Measurements from ENCODE around the gene PHACTR1.
"Not testable (repeated sequence)": the region's sequence is repeated elsewhere in the genome, so short reads cannot be mapped to it uniquely, and the experiment has no call there.

The PHACTR1 gene

DNA sequence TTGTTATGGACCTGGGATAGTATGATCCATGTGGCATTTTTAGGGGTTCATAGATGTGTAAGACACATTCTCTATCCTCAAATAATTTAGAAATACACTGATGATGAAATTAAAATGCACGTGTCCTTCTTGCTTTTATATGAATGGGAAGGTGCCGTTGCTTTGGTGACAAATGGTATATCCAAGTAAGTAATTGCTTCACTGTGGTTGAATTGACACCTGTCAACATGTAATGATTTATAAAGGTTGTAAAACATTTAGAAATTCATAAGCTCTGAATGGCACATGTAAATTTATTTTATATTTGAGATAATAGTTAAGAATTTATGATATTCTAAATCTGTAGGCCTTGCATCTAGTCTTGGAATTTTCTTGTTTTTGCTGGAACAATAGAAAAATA, 227.0 kb downstream of the PHACTR1 start:
- H3K4me1 Mint-ChIP-seq (ENCODE audit: low read depth): peaks cover 4% of the 10 kb centered on the region
- H3K4me3 Mint-ChIP-seq: no peak overlapping the region
- H3K27ac Mint-ChIP-seq: no peak overlapping the region
- H3K27me3 Mint-ChIP-seq: peaks cover 11% of the 10 kb centered on the region
- no peak for DNase-seq
- no peaks in the 10 kb centered on the region for H3K36me3 Mint-ChIP-seq (ENCODE audit: low read depth)
- H3K9me3 Mint-ChIP-seq: no peaks in the 10 kb centered on the region

DNA sequence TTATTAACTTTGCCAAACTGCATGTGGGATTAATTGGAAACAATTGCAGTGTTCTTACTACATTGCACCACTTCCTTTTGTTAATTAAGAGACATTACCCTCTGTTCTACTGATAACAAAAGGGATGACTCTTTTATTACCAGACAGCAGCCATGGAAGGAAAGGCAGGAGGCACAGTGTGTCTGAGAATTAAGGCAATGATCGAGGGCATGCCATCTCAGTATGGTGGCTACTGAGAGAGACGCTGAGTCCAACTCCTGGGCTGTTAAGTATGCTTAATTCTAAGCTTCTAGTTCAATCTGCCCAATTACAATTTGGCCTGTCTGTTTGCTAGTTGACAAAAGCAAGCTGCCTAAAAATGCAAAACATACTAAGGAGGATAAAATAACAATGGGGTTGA, 227.4 kb downstream of the PHACTR1 start:
- no peak overlapping the region for H3K4me3 Mint-ChIP-seq
- H3K27ac Mint-ChIP-seq: no peak overlapping the region
- H3K4me1 Mint-ChIP-seq (ENCODE audit: low read depth): peaks cover 4% of the 10 kb centered on the region
- H3K36me3 Mint-ChIP-seq (ENCODE audit: low read depth): no peaks in the 10 kb centered on the region
- H3K9me3 Mint-ChIP-seq: no peaks in the 10 kb centered on the region
- DNase-seq: no peak
- peaks cover 10% of the 10 kb centered on the region for H3K27me3 Mint-ChIP-seq

DNA sequence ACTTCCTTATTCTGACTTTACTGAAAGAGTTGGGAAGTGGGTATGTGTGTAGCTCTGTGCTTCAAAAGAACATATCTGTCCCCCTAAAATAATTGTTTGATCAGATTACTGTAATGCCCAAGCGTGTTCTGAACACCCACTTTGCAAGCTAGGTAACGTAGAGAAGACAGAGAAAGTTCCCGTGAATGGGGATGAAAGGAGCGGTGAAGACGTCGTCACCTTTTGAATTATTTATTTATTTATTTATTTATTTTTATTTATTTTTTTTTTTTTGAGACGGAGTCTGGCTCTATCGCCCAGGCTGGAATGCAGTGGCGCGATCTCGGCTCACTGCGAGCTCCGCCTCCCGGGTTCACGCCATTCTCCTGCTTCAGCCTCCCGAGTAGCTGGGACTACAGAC, 228.0 kb downstream of the PHACTR1 start:
- not testable (repeated sequence) for H3K27ac Mint-ChIP-seq; H3K9me3 Mint-ChIP-seq; H3K36me3 Mint-ChIP-seq (ENCODE audit: low read depth); H3K4me1 Mint-ChIP-seq (ENCODE audit: low read depth); H3K4me3 Mint-ChIP-seq; DNase-seq
- peaks cover 10% of the 10 kb centered on the region for H3K27me3 Mint-ChIP-seq

DNA sequence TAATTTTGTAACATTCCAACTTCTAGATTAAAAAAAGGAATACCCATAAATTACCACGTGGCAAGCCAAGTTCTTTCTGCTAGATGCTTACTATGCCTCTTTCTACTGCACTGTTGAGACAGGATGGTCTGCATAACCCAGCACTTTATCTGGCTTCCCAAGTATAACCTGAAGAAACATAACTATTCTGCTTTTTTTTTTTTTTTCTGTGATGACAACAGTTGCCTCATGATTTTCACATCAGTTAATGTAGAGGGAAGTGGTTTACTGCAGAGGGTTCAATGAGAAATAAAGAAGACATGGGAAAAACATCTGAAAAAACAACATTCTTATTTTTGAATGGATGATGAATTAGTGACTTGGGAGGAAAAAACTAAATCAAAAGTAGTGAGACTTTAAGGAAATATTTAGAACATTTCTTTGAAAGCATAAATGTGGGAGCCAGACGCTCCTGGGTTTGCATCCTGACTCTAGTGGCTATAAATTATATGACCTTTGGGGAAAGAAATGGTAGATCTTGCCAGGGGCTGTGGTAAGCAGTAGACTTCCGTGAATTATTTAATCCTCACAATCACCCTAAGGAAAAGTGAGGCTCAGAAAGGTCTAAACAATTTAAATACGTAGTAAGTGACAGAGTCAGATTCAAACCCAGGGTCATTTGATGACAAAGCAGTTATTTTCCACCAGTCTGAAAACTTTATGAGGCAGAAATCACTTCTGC, 230.7 kb downstream of the PHACTR1 start:
- Mint-ChIP-seq H3K27me3 (peaks cover 8% of the 10 kb centered on the region), H3K36me3 (ENCODE audit: low read depth) (no peaks in the 10 kb centered on the region), H3K4me3 (no peak overlapping the region), H3K27ac (no peak overlapping the region), H3K4me1 (ENCODE audit: low read depth) (no peaks in the 10 kb centered on the region), H3K9me3 (no peaks in the 10 kb centered on the region)
- DNase-seq: no peak

DNA sequence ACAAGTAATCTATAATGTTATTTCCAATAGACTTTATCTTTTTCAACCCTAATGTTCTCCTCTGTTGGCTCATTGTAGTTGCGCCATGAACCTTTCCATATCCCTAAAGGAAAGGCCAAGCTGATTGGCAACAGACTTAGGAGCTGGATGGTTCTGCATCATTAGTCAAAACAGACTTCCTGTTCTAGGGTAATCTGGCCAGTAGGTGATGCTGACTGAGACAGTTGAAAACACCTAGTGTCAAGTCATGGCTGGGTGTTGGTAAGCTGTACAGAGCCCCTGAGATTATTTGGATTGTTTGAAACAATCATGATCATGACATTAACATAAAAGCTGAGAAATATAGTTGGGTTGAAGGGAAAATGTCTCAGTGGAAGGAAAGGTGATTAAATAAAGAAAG, 231.4 kb downstream of the PHACTR1 start:
- no peaks in the 10 kb centered on the region for H3K36me3 Mint-ChIP-seq (ENCODE audit: low read depth)
- no peaks in the 10 kb centered on the region for H3K4me1 Mint-ChIP-seq (ENCODE audit: low read depth)
- H3K9me3 Mint-ChIP-seq: no peaks in the 10 kb centered on the region
- no peak for DNase-seq
- H3K4me3 Mint-ChIP-seq: no peak overlapping the region
- H3K27me3 Mint-ChIP-seq: peaks cover 8% of the 10 kb centered on the region
- H3K27ac Mint-ChIP-seq: no peak overlapping the region

DNA sequence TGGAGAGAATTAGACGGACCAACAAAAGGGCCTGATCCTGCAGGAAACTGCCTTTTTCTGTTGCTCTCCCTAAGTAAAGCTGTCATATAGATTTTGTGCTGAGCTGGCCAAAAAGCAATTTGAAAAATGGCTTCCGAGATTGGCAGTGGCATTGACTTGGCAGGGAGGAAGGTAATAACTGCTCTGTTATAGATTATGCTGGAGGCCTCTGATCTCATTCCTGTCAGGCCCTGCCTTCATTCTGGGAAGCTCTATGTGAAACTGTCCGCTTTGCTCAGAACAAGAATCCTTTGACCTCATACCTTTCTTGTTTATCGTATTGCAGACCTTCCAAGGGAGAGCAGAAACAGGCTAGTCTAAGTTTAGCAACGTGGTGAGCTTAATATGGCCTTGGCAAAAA, 234.4 kb downstream of the PHACTR1 start:
- peaks cover under 1% of the 10 kb centered on the region for H3K4me1 Mint-ChIP-seq (ENCODE audit: low read depth)
- H3K27me3 Mint-ChIP-seq: peaks cover 13% of the 10 kb centered on the region
- no peak for DNase-seq
- H3K9me3 Mint-ChIP-seq: no peaks in the 10 kb centered on the region
- H3K27ac Mint-ChIP-seq: no peak overlapping the region
- H3K36me3 Mint-ChIP-seq (ENCODE audit: low read depth): no peaks in the 10 kb centered on the region
- H3K4me3 Mint-ChIP-seq: no peak overlapping the region

DNA sequence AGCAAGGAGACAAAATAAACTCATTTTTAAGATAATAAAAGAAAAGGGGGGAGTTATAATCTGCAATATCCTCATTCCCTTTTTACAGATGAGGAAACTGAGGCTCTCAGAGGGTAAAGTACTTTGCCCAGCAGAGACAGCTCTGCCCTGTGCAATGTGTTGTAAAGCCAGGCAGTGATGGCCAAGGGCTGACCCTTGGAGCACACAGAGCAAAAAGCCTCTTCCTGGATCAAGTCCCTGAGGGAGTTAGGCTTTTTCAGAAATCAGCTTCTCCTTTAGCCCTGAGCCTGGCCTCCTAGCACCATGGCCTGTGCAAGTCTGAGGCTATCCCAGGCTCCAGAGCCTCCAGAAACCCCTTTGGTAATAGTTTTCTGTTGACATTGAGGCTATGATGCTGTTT, 234.8 kb downstream of the PHACTR1 start:
- Mint-ChIP-seq H3K4me1 (ENCODE audit: low read depth) (peaks cover 5% of the 10 kb centered on the region), H3K4me3 (no peak overlapping the region), H3K27me3 (peaks cover 18% of the 10 kb centered on the region), H3K9me3 (no peaks in the 10 kb centered on the region), H3K36me3 (ENCODE audit: low read depth) (no peaks in the 10 kb centered on the region), H3K27ac (no peak overlapping the region)
- DNase-seq: no peak

DNA sequence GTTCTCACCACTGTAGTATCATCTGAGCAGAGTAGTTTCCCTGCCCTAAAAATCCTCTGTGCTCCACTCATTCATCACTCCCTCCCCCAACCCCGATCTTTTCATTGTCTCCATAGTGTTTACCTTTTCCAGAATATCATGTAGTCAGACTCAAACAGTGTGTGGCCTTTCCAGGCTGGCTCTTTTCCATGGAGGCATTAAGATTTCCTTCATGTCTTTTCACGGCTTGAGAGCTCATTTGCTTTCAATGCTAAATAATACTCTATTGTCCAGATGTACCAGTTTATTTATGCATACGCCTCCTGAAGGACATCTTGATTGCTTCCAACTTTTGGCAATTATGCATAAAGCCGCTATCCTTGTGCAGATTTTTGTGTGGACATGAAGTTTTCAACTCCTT, 235.8 kb downstream of the PHACTR1 start:
- no peak overlapping the region for H3K27ac Mint-ChIP-seq
- no peaks in the 10 kb centered on the region for H3K36me3 Mint-ChIP-seq (ENCODE audit: low read depth)
- H3K27me3 Mint-ChIP-seq: peaks cover 25% of the 10 kb centered on the region
- DNase-seq: no peak
- H3K4me1 Mint-ChIP-seq (ENCODE audit: low read depth): peaks cover 10% of the 10 kb centered on the region
- H3K9me3 Mint-ChIP-seq: no peaks in the 10 kb centered on the region
- H3K4me3 Mint-ChIP-seq: no peak overlapping the region

DNA sequence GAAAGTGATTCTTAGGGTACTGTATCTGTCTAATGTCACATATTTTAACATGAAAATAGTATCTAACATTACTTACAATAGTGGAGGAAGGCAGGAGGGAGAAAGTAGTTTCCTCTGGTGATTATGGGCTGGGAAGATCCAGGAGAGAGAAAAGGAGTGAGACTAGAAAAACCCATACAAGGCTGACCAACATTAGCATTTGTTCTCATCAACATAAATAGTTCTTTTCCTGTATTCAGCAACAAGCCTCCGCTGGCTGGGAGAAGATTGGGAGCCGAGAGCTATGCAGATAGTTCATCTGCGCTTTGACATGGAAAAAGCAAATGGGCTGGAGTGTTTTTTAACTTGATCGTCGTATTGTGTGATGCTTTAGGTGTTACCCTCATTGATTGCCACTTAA, 239.4 kb downstream of the PHACTR1 start:
- no peaks in the 10 kb centered on the region for H3K9me3 Mint-ChIP-seq

DNA sequence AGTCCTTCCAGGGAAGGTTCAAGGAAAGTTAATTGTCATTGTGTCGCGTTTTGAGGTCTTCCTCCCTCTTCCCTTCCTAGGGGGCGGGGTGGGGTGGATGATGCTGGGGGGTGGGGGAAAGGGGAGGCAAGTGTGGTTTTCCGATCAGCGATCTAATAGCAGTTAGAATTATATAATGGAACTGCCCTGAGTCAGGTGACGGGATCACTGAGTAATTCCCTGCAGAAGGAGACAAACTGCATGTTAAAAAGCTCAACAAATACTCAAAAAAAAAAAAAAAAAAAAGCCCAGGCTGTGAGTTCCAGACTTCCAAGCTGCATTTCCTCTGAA, 240.4 kb downstream of the PHACTR1 start:
- Mint-ChIP-seq H3K4me1 (ENCODE audit: low read depth) (peaks cover 21% of the 10 kb centered on the region), H3K27me3 (peaks cover 52% of the 10 kb centered on the region), H3K9me3 (no peaks in the 10 kb centered on the region), H3K4me3 (peak overlapping the region; percentile 79), H3K27ac (no peak overlapping the region), H3K36me3 (ENCODE audit: low read depth) (no peaks in the 10 kb centered on the region)
- no peak for DNase-seq

More for the DNA sequence above, 239.4 kb downstream of the PHACTR1 start:
- no peak for DNase-seq
- Mint-ChIP-seq H3K27ac (no peak overlapping the region), H3K36me3 (ENCODE audit: low read depth) (no peaks in the 10 kb centered on the region), H3K4me3 (peak overlapping the region; percentile 79), H3K4me1 (ENCODE audit: low read depth) (peaks cover 21% of the 10 kb centered on the region), H3K27me3 (peaks cover 52% of the 10 kb centered on the region)

DNA sequence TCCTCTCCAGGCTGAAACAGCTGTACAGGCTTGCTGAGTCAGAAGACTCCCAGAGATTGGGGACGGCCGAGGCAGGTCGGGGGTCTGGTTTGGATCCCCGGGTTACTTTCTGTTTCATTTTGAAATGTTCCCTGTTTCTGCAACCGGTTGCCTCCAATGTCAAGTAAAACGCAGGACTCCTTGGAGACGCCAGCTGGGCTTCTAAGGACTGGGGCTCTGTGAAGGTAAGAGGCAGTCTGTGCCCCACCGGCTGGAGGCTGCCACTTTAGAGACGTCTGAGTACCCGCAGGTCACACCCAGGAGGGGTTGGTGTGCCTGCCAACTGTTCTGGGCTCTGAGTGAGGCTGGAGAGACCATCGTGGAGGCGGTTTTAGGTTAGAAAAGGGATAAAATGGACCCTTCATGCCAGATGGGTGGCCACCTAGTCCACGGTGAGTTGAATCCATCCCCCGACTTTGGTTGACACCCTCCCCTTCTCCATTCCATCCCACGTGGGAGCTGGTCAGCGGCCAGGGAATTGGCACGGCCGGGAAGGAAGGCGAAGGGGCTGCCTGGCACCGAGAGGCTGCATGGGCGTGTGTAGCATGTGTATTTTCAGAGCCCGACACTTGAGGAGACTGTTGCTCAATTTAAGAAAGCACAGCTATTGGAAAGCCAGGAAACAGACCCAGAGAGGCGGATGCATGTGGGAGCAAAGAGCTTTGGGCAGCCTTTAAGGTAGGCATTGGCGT, 240.9 kb downstream of the PHACTR1 start:
- H3K27ac Mint-ChIP-seq: peak overlapping the region; percentile 12
- H3K27me3 Mint-ChIP-seq: peaks cover 52% of the 10 kb centered on the region

DNA sequence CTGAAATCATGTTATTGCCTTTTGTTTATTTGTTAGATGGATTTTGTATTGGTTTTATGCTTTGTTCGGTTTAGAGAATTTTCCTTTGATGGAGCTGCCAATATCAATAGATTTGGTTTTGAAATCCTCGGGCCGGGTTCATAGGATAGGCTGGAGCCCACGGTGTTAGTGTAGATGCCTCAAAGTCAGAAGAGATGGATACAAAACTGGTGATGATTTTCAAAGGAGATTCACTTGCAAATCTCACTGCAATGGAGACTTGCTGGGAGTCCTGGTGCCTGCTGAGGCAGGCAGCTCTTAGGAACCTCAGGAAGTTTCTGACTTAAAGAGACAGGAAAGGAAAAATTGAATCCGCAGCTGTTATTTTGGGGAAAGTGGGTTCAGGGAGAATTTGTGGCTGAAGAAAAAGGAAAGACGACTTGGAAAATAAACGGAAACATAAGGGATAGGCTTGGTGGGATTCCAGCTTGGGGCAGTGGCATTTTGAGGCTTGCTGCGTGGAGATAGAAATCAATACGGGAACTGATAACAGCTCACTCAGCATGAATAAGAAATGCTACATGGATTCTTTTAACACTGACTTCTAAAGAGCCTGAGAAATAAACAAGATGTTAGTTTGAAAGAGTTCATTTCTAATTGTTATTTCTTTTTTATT, 241.6 kb downstream of the PHACTR1 start:
- DNase-seq: no peak
- no peaks in the 10 kb centered on the region for H3K9me3 Mint-ChIP-seq
- no peaks in the 10 kb centered on the region for H3K36me3 Mint-ChIP-seq (ENCODE audit: low read depth)
- peaks cover 52% of the 10 kb centered on the region for H3K27me3 Mint-ChIP-seq
- H3K27ac Mint-ChIP-seq: no peak overlapping the region
- peak overlapping the region; percentile 79 for H3K4me3 Mint-ChIP-seq
- H3K4me1 Mint-ChIP-seq (ENCODE audit: low read depth): peaks cover 26% of the 10 kb centered on the region

More for the DNA sequence above, 240.9 kb downstream of the PHACTR1 start:
- Mint-ChIP-seq H3K4me1 (ENCODE audit: low read depth) (peaks cover 21% of the 10 kb centered on the region), H3K9me3 (no peaks in the 10 kb centered on the region), H3K36me3 (ENCODE audit: low read depth) (no peaks in the 10 kb centered on the region), H3K4me3 (peak overlapping the region; percentile 79)
- DNase-seq: peak; percentile 49

DNA sequence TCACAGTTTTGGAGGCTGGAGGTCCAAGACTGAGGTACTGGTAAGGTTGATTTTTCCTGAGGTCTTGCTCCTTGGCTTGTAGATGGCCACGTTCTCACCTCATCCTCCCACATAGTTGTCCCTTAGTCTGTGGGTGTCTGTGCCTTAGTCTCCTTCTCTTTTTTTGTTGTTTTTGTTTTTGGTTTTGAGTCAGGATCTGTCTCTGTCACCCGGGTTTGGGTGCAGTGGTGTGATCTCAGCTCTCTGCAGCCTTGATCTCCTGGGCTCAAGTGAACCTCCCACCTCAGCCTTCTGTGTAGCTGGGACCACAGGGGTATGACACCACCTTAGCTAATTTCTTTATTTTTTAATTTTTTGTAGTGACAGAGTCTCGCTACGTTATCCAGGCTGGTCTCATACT, 245.2 kb downstream of the PHACTR1 start:
- peaks cover 56% of the 10 kb centered on the region for H3K27me3 Mint-ChIP-seq
- H3K27ac Mint-ChIP-seq: no peak overlapping the region
- no peaks in the 10 kb centered on the region for H3K9me3 Mint-ChIP-seq
- H3K4me1 Mint-ChIP-seq (ENCODE audit: low read depth): peaks cover 18% of the 10 kb centered on the region
- no peaks in the 10 kb centered on the region for H3K36me3 Mint-ChIP-seq (ENCODE audit: low read depth)
- H3K4me3 Mint-ChIP-seq: no peak overlapping the region
- no peak for DNase-seq

DNA sequence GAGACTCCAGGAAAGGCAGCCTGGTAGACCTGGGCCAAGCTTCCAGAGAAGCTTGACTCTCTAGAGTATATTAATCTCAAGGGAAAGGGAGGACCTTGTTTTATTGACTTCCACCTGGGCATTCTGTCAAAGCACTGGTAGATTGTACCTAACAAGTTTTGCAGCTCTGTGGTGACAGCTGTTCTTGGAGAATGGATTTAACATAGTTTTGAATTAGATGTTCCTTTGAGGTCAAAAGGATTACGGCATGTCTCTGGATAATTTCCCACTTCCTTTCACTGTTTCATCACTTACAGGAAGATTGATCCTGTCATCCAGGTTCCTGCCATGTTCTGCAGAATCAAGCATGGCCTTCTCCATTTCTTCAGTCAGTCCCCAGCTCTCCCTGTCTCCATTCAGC, 246.0 kb downstream of the PHACTR1 start:
- no peak for DNase-seq
- no peak overlapping the region for H3K27ac Mint-ChIP-seq

DNA sequence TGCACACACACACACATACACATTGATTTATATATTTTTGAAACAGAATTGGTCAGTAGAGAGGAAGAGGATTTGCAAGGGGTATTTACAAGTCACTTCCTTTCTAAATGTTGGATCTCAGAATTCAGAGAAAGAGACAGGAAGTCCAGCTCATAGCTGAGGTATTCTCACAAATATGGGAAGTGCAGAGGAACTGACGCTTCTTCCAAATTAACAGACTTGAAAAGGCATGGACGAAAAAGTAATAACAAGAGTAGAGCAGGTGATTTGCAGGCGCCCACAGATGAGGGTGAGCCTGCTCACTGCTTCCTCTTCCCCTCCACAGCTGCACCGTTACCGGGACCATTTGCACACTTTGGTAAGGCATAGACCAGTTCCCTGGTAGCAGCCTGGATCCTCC, 246.4 kb downstream of the PHACTR1 start:
- no peak overlapping the region for H3K27ac Mint-ChIP-seq
- no peaks in the 10 kb centered on the region for H3K36me3 Mint-ChIP-seq (ENCODE audit: low read depth)
- no peak for DNase-seq
- H3K4me1 Mint-ChIP-seq (ENCODE audit: low read depth): peaks cover 10% of the 10 kb centered on the region
- H3K27me3 Mint-ChIP-seq: peaks cover 51% of the 10 kb centered on the region
- no peak overlapping the region for H3K4me3 Mint-ChIP-seq
- H3K9me3 Mint-ChIP-seq: no peaks in the 10 kb centered on the region

More for the DNA sequence above, 246.0 kb downstream of the PHACTR1 start:
- Mint-ChIP-seq H3K4me3 (no peak overlapping the region), H3K27me3 (peaks cover 51% of the 10 kb centered on the region), H3K4me1 (ENCODE audit: low read depth) (peaks cover 15% of the 10 kb centered on the region), H3K9me3 (no peaks in the 10 kb centered on the region), H3K36me3 (ENCODE audit: low read depth) (no peaks in the 10 kb centered on the region)
